ENCODE measurements around the gene KRT9.

KRT9 gene

GRCh38 chr17:41534899-41535546, 36.8 kb downstream of the KRT9 start:
- no peak for TF ChIP-seq CTCF (conservative IDR thresholded peaks at IDR 0.05; ENCODE audit: low read length)
- no peak for TF ChIP-seq EZH2phosphoT487 (IDR thresholded peaks at IDR 0.05; ENCODE audit: borderline replicate concordance)
- no peaks in the 10 kb centered on the region for H3K9me2 ChIP-seq (replicated peaks; ENCODE audit: low read depth, low read length)
- H3K4me1 ChIP-seq (ENCODE audit: insufficient read depth, low read length, poor library complexity, severe bottlenecking): no peaks in the 10 kb centered on the region
- H3K4me3 ChIP-seq (ENCODE audit: low read length, poor library complexity, severe bottlenecking): no peak overlapping the region
- no peaks in the 10 kb centered on the region for H3F3A ChIP-seq (ENCODE audit: low read depth)
- H3K9ac ChIP-seq (ENCODE audit: low read depth, low read length, poor library complexity, severe bottlenecking): no peak overlapping the region
- H3K79me2 ChIP-seq (ENCODE audit: insufficient read depth, low read length): no peaks in the 10 kb centered on the region
- H3K4me2 ChIP-seq (ENCODE audit: low read depth, low read length, poor library complexity, severe bottlenecking): no peak overlapping the region
- H4K20me1 ChIP-seq (ENCODE audit: insufficient read depth, low read length, poor library complexity, severe bottlenecking): no peaks in the 10 kb centered on the region
- H3K36me3 ChIP-seq (ENCODE audit: insufficient read depth, low read length): no peaks in the 10 kb centered on the region
- H3K9me3 ChIP-seq (ENCODE audit: insufficient read depth, low read depth, low read length): no peaks in the 10 kb centered on the region
- no peaks in the 10 kb centered on the region for H3K27me3 ChIP-seq (ENCODE audit: insufficient read depth, low read length, poor library complexity, severe bottlenecking)
- H2AFZ ChIP-seq (ENCODE audit: low read length): no peak overlapping the region

- Histone ChIP-seq H3K4me1 (ENCODE audit: insufficient read depth, low read length, poor library complexity, severe bottlenecking) (no peaks in the 10 kb centered on the region), H2AFZ (ENCODE audit: low read length) (no peak overlapping the region), H3K27me3 (ENCODE audit: insufficient read depth, low read length, poor library complexity, severe bottlenecking) (no peaks in the 10 kb centered on the region), H4K20me1 (ENCODE audit: insufficient read depth, low read length, poor library complexity, severe bottlenecking) (no peaks in the 10 kb centered on the region), H3F3A (ENCODE audit: low read depth) (no peaks in the 10 kb centered on the region), H3K9ac (ENCODE audit: low read depth, low read length, poor library complexity, severe bottlenecking) (no peak overlapping the region), H3K9me2 (replicated peaks; ENCODE audit: low read depth, low read length) (no peaks in the 10 kb centered on the region), H3K36me3 (ENCODE audit: insufficient read depth, low read length) (no peaks in the 10 kb centered on the region), H3K4me3 (ENCODE audit: low read length, poor library complexity, severe bottlenecking) (no peak overlapping the region), H3K9me3 (ENCODE audit: insufficient read depth, low read depth, low read length) (no peaks in the 10 kb centered on the region), H3K4me2 (ENCODE audit: low read depth, low read length, poor library complexity, severe bottlenecking) (no peak overlapping the region), H3K79me2 (ENCODE audit: insufficient read depth, low read length) (no peaks in the 10 kb centered on the region)
- TF ChIP-seq EZH2phosphoT487 (IDR thresholded peaks at IDR 0.05; ENCODE audit: borderline replicate concordance): no peak
- no peak for TF ChIP-seq CTCF (conservative IDR thresholded peaks at IDR 0.05; ENCODE audit: low read length)
Measured at GRCh38 chr17:41533613-41534012, 38.2 kb downstream of the KRT9 start.

GRCh38 chr17:41532947-41533570, 38.8 kb downstream of the KRT9 start:
- Histone ChIP-seq H3K9me3 (ENCODE audit: insufficient read depth, low read depth, low read length) (no peaks in the 10 kb centered on the region), H3K4me3 (ENCODE audit: low read length, poor library complexity, severe bottlenecking) (no peak overlapping the region), H3K9me2 (replicated peaks; ENCODE audit: low read depth, low read length) (no peaks in the 10 kb centered on the region), H3K79me2 (ENCODE audit: insufficient read depth, low read length) (no peaks in the 10 kb centered on the region), H4K20me1 (ENCODE audit: insufficient read depth, low read length, poor library complexity, severe bottlenecking) (no peaks in the 10 kb centered on the region), H3K4me2 (ENCODE audit: low read depth, low read length, poor library complexity, severe bottlenecking) (no peak overlapping the region), H3F3A (ENCODE audit: low read depth) (no peaks in the 10 kb centered on the region), H3K9ac (ENCODE audit: low read depth, low read length, poor library complexity, severe bottlenecking) (no peak overlapping the region), H3K36me3 (ENCODE audit: insufficient read depth, low read length) (no peaks in the 10 kb centered on the region), H3K27me3 (ENCODE audit: insufficient read depth, low read length, poor library complexity, severe bottlenecking) (no peaks in the 10 kb centered on the region), H2AFZ (ENCODE audit: low read length) (no peak overlapping the region), H3K4me1 (ENCODE audit: insufficient read depth, low read length, poor library complexity, severe bottlenecking) (no peaks in the 10 kb centered on the region)
- TF ChIP-seq CTCF (conservative IDR thresholded peaks at IDR 0.05; ENCODE audit: low read length): no peak
- TF ChIP-seq EZH2phosphoT487 (IDR thresholded peaks at IDR 0.05; ENCODE audit: borderline replicate concordance): no peak
